GM12801 (cell line): Measurements from ENCODE around the gene ZMYND19.

Experiments used
- TF ChIP-seq, protein P1 (sequence below): IDR thresholded peaks from one replicate; pipeline ENCODE4 v1.5.1; 2011; ENCODE audit warnings: control low read depth; ENCODE audit not compliant: insufficient read length; ENCODE audit errors: extremely low read depth

Gene ZMYND19

DNA sequence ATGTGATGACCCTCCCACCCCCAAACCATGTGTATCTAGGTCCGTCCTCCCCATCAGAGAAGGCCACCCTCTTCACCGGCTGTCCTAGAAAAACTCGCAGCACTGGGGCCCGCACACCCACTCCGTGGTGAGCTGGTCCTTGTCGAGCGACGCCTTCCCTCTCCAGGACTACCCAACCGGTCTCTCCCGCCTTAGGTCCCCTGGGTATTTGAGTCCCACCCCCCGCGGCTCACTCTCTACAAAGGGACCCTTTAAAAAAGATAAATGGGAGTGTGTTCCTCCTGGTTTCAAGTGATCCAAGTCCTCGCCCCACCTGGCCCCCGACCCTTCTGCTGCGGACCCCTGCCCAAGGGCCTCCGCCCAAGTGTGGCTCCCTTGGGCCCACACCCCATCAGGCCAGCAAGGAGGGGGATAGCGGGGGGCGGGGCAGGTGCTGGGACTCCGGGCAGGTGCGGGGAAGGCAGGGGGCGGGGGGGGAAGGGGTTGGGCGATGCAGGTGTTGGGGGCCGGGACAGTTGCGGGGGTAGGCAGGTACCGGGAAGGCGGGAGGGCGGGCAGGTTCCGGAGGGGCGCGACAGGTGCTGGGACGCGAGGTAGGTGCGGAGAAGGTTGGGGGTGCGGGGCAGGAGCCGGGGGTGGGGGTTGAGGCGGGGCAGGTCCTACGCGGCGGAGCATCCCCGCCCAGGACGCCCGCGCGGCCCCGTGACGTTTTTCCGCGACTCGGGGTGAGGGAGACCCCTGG, 14.2 kb upstream of the ZMYND19 start:
- TF ChIP-seq, protein P1, sequence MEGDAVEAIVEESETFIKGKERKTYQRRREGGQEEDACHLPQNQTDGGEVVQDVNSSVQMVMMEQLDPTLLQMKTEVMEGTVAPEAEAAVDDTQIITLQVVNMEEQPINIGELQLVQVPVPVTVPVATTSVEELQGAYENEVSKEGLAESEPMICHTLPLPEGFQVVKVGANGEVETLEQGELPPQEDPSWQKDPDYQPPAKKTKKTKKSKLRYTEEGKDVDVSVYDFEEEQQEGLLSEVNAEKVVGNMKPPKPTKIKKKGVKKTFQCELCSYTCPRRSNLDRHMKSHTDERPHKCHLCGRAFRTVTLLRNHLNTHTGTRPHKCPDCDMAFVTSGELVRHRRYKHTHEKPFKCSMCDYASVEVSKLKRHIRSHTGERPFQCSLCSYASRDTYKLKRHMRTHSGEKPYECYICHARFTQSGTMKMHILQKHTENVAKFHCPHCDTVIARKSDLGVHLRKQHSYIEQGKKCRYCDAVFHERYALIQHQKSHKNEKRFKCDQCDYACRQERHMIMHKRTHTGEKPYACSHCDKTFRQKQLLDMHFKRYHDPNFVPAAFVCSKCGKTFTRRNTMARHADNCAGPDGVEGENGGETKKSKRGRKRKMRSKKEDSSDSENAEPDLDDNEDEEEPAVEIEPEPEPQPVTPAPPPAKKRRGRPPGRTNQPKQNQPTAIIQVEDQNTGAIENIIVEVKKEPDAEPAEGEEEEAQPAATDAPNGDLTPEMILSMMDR: no peak

DNA sequence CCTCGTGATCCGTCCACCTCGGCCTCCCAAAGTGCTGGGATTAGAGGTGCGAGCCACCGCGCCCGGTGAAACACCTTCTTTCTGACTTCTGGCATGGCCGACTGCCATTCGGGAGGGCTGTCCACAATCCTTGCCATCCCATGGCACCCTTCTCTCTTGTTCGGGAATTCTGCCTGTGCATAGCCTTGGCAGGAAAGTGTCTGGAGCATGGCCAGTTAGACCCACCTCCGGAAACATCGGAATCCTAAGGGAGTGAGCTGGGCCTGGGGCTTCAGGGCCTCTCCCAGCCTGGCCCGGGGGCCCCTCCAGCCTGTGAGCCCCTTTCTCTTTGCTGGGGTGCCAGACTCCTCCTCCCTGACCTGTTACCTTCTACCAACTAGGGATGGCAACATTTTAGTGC, 13.6 kb upstream of the ZMYND19 start:
- TF ChIP-seq, protein P1: no peak

DNA sequence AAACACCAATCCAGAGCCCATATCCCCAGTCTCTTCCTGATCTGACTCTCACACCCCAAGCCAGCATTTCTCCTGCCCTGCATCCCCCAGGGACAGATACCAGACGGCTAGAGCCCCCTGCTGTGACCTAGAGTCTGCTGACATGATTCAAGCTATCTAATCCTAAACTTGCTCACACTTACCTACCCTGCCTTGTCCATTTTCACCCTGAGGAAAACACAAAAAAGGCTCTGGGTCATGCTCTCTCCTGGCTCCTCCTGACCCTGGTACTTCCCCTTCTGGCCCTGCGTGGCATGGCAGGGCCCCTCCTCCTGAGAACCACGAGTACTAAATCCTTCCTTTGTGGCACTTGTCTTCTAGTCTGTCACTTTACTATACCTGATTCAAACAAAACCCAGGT, 12.3 kb upstream of the ZMYND19 start:
- TF ChIP-seq, protein P1: no peak

DNA sequence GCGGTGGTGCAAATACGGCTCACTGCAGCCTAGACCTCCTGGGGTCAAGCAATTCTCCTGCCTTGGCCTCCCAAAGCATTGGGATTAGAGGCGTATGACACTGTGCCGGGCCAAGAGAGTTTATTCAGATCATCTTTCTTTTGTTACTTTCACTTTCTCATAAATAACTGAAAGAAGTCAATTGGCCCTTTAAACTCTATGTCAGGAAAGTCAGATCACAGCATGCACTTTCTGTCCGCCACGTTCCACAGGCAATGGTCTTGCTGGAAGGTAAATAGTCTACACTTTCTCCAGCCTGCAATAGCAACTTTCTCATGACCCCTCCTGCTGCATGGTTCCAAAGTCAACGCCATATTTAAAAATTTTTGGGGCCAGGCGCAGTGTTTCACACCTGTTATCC, 8.6 kb upstream of the ZMYND19 start:
- TF ChIP-seq, protein P1: no peak

DNA sequence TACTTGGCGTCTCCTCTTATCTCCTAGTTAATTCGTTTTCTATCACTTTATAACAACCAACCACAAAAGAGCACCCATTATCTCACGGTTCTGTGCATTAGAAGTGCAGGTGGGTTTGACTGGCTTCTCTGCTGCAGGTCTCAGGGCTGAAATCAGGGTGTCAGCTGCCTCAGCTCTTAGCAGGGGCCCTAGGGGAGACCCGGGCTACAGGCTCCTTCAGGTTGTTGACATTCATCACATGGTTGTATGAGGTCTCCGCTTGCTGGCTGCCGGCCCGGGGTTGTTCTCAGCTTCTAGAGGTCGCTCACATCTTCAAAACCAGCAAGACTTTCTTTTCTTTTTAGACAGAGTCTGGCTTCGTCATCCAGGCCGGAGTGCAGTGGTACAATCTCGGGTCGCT, 2.9 kb upstream of the ZMYND19 start:
- TF ChIP-seq, protein P1: no peak

DNA sequence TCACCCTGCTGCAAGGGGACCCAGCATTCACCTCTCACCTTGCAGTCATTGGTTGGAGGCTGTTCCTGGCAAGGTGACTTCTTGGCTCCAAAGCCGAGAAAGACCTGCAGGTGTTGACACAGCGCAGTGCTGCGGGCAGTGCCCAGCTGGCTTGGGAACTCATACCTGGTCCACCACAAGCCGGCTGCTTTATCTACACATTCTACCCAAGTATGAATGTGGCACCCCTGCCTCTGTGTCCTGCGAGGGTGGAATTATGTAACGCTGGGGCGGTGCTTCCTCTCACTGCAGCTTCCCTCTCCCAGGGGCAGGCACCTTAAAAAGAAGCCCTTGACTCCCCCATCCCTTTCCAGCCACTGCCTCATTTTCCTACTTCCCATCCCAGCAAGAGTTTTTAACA, 2.5 kb upstream of the ZMYND19 start:
- TF ChIP-seq, protein P1: no peak

DNA sequence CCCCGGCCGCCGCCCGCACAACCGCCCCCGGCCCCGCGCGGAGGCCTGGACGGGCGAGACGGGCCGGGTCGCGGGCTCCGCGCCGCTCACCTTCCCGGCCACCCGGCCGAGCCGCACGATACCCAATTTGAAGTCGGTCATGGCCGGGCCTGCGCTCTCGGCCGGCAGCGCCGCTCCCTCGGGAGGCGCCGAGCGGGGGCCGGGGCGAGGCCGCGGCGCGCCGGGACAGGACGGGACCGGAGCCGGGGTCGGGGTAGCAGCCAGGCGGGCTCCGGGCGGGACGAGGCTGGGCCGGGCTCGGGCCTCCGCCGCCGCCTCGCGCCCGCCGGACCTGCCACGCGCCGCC, 216 bp downstream of the ZMYND19 start:
- TF ChIP-seq, protein P1: no peak
